Measurements from ENCODE around the gene CENPF. TPM values are rescaled to one million over a fixed set of nuclear protein-coding genes. Genes with fewer than 3 reads are reported as not detected.

The CENPF gene
- total RNA-seq, 1 experiment from 2014 or later, result 113 TPM

- Histone ChIP-seq H3K56ac (ENCODE audit: insufficient read length, low read depth, low read length) (no peak overlapping the region), H4K20me1 (ENCODE audit: control insufficient read depth, insufficient read depth, insufficient read length) (no peaks in the 10 kb centered on the region), H3K27me3 (ENCODE audit: insufficient read depth, low read length) (no peaks in the 10 kb centered on the region), H3K23ac (ENCODE audit: insufficient read length, low read depth, low read length) (no peak overlapping the region), H3K9me3 (ENCODE audit: control insufficient read depth, low read depth, low read length) (no peaks in the 10 kb centered on the region), H3K79me1 (ENCODE audit: insufficient read depth, low read depth, low read length, poor library complexity, severe bottlenecking) (no peaks in the 10 kb centered on the region), H3K4me2 (ENCODE audit: insufficient read depth, insufficient read length, low read length) (no peak overlapping the region), H3T11ph (ENCODE audit: low read length) (no peak overlapping the region), H2BK12ac (ENCODE audit: insufficient read length, low read depth, low read length) (no peak overlapping the region), H4K5ac (ENCODE audit: insufficient read length, low read depth, low read length) (no peak overlapping the region), H2BK5ac (ENCODE audit: insufficient read length, low read length) (no peak overlapping the region), H3K4me1 (ENCODE audit: insufficient read depth, low read length) (no peaks in the 10 kb centered on the region), H4K91ac (ENCODE audit: insufficient read length, low read depth, low read length) (no peak overlapping the region), H2AK5ac (ENCODE audit: insufficient read length, low read length) (no peak overlapping the region), H3K4ac (ENCODE audit: low read depth, low read length) (no peak overlapping the region), H2BK15ac (ENCODE audit: low read depth, low read length) (no peak overlapping the region), H3K18ac (ENCODE audit: insufficient read length, low read depth, low read length) (no peak overlapping the region), H4K8ac (replicated peaks; ENCODE audit: insufficient read length, low read depth, low read length) (no peak overlapping the region), H3K27ac (ENCODE audit: insufficient read length, low read depth, low read length) (no peak overlapping the region), H3K9ac (ENCODE audit: extremely low read depth, insufficient read length, low read length) (no peak overlapping the region), H3K23me2 (ENCODE audit: insufficient read length, low read depth, low read length, poor library complexity, severe bottlenecking) (no peaks in the 10 kb centered on the region), H2AFZ (ENCODE audit: low read length) (no peak overlapping the region), H2BK20ac (ENCODE audit: low read depth, low read length, poor library complexity, severe bottlenecking) (no peak overlapping the region), H2BK120ac (ENCODE audit: low read depth, low read length, poor library complexity, severe bottlenecking) (no peak overlapping the region), H3K79me2 (ENCODE audit: insufficient read depth, low read length) (no peaks in the 10 kb centered on the region), H3K14ac (ENCODE audit: insufficient read depth, low read length) (no peak overlapping the region)
- Mint-ChIP-seq H3K4me1 (no peaks in the 10 kb centered on the region), H3K27me3 (ENCODE audit: low read depth) (no peaks in the 10 kb centered on the region), H3K36me3 (ENCODE audit: insufficient read depth in 1 of 3, low read depth in 3 of 3) (no peaks in the 10 kb centered on the region), H3K4me3 (no peak overlapping the region), H3K27ac (no peak overlapping the region), H3K9me3 (no peaks in the 10 kb centered on the region)
- DNase-seq, result no peak
- TF ChIP-seq, protein P1, sequence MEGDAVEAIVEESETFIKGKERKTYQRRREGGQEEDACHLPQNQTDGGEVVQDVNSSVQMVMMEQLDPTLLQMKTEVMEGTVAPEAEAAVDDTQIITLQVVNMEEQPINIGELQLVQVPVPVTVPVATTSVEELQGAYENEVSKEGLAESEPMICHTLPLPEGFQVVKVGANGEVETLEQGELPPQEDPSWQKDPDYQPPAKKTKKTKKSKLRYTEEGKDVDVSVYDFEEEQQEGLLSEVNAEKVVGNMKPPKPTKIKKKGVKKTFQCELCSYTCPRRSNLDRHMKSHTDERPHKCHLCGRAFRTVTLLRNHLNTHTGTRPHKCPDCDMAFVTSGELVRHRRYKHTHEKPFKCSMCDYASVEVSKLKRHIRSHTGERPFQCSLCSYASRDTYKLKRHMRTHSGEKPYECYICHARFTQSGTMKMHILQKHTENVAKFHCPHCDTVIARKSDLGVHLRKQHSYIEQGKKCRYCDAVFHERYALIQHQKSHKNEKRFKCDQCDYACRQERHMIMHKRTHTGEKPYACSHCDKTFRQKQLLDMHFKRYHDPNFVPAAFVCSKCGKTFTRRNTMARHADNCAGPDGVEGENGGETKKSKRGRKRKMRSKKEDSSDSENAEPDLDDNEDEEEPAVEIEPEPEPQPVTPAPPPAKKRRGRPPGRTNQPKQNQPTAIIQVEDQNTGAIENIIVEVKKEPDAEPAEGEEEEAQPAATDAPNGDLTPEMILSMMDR (conservative IDR thresholded peaks at IDR 0.05), result no peak
- WGBS (ENCODE audit: extremely low coverage, insufficient read length, low lambda C conversion rate), result no CpG with 5 or more reads among the region's 2 CpGs
These were observed 33.5 kb upstream of the CENPF start for GRCh38 chr1:214569357-214570004.

All from H9 (cell line).